SK-N-MC (cell line): ENCODE data around the gene ZNF512.

Experiments used
- DNase-seq: peaks from one replicate; pipeline ENCODE4 v3.0.0-alpha.2; 2011; ENCODE audit warnings: low read depth, low spot score
- H3K27ac ChIP-seq: fragments of 200-600 bp; sonication (generic); 2 replicates; pipeline ENCODE4 v1.5.1; 2016; ENCODE audit warnings: mixed run types
- H3K36me3 ChIP-seq: fragments of 200-600 bp; sonication (generic); 2 replicates; pipeline ENCODE4 v1.6.1; 2017; ENCODE audit warnings: antibody characterized with exemption, low read length, mixed read lengths; ENCODE audit not compliant: insufficient read depth
- H3K4me3 ChIP-seq: fragments of 200-600 bp; sonication (generic); 2 replicates; pipeline ENCODE4 v1.5.1; 2016
- H3K9ac ChIP-seq: fragments of 200-600 bp; sonication (generic); 2 replicates; pipeline ENCODE4 v1.8.0; 2017; ENCODE audit warnings: mixed run types, mixed read lengths; ENCODE audit not compliant: insufficient read length
- H3K9me3 ChIP-seq: fragments of 200-600 bp; sonication (generic); 2 replicates; pipeline ENCODE4 v1.6.1; 2017; ENCODE audit warnings: low read depth, mild to moderate bottlenecking, antibody characterized with exemption, low read length, moderate library complexity, mixed read lengths
- EZH2 ChIP-seq: fragments of 200-600 bp; sonication (generic); IDR thresholded peaks from one replicate; pipeline ENCODE4 v1.6.1; 2017; ENCODE audit warnings: antibody characterized with exemption
- FOXP2 ChIP-seq: optimal IDR thresholded peaks from 2 replicates; pipeline ENCODE3; 2011; ENCODE audit warnings: mild to moderate bottlenecking, moderate library complexity; ENCODE audit not compliant: insufficient read depth; ENCODE audit errors: extremely low read length, control extremely low read depth
- POLR2AphosphoS5 ChIP-seq: IDR thresholded peaks from 2 replicates; pipeline ENCODE4 v1.6.1; 2012; ENCODE audit warnings: mild to moderate bottlenecking, low read depth, low read length, borderline replicate concordance

The ZNF512 gene

DNA sequence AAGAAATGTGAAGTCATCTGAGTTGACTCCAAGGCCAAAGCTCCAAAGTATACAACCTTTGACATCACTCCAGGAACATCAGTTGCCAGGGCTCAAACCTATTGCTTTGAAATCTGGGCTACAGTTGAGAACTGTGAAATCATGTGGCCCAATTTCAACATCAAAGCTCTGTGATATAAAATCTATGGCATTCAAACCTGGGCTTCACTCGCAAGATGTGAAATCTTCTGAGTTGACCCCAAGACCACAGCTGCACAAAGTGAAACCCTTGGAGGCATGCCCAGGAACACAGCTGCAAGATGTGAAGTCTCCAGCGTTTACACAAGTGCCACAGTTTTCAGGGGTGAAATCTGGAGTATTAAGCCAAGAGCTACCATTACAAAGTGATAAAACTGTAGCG lies 9.4 kb upstream of the ZNF512 start:
- Histone ChIP-seq H3K27ac (no peak overlapping the region), H3K9ac (no peak overlapping the region), H3K36me3 (no peaks in the 10 kb centered on the region), H3K4me3 (no peak overlapping the region), H3K9me3 (peaks cover 2% of the 10 kb centered on the region; the same call in 1 of the 2 replicates)
- TF ChIP-seq POLR2AphosphoS5 (no peak), FOXP2 (no peak), EZH2 (no peak)
- DNase-seq: no peak

DNA sequence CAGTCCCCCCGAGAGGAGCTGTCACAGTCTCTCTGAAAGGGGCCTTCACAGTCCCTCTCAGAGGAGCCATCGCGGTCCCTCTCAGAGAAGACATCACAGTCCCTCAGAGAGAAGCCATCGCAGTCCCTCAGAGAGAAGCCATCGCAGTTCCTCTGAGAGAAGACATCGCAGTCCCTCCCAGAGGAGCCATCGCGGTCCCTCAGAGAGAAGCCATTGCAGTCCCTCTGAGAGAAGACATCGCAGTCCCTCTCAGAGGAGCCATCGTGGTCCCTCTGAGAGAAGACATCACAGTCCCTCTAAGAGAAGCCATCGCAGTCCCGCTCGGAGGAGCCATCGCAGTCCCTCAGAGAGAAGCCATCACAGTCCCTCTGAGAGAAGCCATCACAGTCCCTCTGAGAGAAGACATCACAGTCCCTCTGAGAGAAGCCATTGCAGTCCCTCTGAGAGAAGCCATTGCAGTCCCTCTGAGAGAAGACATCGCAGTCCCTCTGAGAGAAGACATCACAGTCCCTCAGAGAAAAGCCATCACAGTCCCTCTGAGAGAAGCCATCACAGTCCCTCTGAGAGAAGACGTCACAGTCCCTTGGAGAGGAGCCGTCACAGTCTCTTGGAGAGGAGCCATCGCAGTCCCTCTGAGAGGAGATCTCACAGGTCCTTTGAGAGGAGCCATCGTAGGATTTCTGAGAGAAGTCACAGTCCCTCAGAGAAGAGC lies 1.3 kb upstream of the ZNF512 start:
- Histone ChIP-seq H3K36me3 (no peaks in the 10 kb centered on the region; the same call in 1 of the 2 replicates), H3K9me3 (peaks cover 3% of the 10 kb centered on the region; the same call in 1 of the 2 replicates), H3K9ac (no peak overlapping the region), H3K27ac (peak overlapping the region; percentile 67; the same call in 1 of the 2 replicates), H3K4me3 (no peak overlapping the region)
- no peak for TF ChIP-seq EZH2
- TF ChIP-seq POLR2AphosphoS5: no peak
- no peak for TF ChIP-seq FOXP2
- no peak for DNase-seq

DNA sequence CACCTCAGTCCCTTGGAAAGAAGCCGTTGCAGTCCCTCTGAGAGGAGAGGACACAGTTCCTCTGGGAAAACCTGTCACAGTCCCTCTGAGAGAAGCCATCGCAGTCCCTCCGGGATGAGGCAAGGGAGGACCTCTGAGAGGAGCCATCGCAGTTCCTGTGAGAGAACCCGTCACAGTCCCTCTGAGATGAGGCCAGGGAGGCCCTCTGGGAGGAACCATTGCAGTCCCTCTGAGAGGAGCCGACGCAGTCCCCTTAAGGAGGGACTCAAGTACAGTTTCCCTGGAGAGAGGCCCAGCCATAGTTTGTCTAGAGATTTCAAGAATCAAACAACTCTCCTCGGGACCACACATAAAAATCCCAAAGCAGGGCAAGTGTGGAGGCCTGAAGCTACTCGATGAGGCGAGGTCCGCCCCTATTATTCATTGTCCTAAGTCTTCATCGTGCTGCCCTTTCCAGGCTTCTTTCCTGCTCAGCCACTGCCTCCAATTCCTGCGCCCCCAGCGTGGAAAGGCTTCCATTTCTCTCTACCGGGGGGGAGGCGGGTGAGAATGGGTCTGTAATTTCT lies 630 bp upstream of the ZNF512 start:
- no peak for TF ChIP-seq FOXP2
- TF ChIP-seq POLR2AphosphoS5: no peak
- no peak for TF ChIP-seq EZH2
- no peak for DNase-seq
- Histone ChIP-seq H3K36me3 (peaks cover 3% of the 10 kb centered on the region; the same call in 1 of the 2 replicates), H3K9me3 (peaks cover 3% of the 10 kb centered on the region; the same call in 1 of the 2 replicates), H3K4me3 (peak overlapping the region; percentile 86), H3K27ac (peak overlapping the region; percentile 67), H3K9ac (peak overlapping the region; percentile 63)

DNA sequence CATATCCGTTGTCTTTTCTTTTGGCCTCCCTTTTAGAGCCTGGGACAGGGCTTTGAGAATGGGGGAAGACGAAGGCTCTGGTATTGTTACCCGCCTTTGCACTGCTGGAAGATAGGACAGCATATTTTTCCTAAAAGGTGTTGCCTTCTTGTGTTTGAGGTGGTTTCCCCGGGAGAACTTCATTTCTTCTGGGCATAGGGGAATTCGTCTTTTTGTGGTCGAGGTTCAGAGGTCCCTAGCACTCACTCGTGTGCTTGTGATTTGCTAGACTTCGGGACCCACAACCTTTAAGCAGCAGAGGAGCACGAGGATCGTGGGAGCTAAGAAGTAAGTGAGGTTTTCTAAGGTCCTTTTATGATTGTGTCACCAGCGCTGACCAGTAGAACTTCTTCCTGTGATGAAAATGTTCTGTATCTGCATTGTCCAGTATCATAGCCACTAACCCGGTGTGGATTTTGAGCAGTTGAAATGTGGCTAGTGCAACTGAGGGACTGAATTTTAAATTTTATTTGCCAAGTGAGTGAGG lies 611 bp downstream of the ZNF512 start:
- Histone ChIP-seq H3K36me3 (peaks cover 8% of the 10 kb centered on the region; the same call in 1 of the 2 replicates), H3K4me3 (peak overlapping the region; percentile 86), H3K9ac (peak overlapping the region; percentile 92), H3K27ac (peak overlapping the region; percentile 6), H3K9me3 (peaks cover under 1% of the 10 kb centered on the region; the same call in 1 of the 2 replicates)
- DNase-seq: no peak
- TF ChIP-seq FOXP2 (no peak), EZH2 (no peak), POLR2AphosphoS5 (no peak)

DNA sequence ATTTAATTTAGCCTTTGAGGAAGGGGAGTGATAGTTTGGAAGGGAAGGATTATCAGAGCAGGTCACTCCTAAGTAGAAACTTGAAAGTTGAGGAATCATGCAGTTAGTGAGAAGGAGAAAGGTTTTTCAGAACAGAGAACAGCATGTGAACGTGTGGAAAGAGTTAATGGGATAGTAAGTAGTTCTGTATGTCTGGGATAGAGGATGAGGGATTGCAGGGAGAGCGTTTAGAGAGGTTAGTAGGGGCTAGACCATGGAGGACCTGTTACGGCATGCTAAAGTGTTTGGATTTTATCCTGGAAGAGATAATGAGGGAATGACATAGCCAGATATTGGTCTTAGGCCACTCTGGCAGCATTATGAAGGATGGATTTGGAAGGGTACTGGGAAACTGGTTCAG lies 1.8 kb downstream of the ZNF512 start:
- Histone ChIP-seq H3K36me3 (peaks cover 8% of the 10 kb centered on the region; the same call in 1 of the 2 replicates), H3K9ac (peak overlapping the region; percentile 92), H3K27ac (no peak overlapping the region), H3K4me3 (peak overlapping the region; percentile 86), H3K9me3 (no peaks in the 10 kb centered on the region)
- TF ChIP-seq EZH2 (no peak), POLR2AphosphoS5 (no peak), FOXP2 (no peak)
- no peak for DNase-seq

DNA sequence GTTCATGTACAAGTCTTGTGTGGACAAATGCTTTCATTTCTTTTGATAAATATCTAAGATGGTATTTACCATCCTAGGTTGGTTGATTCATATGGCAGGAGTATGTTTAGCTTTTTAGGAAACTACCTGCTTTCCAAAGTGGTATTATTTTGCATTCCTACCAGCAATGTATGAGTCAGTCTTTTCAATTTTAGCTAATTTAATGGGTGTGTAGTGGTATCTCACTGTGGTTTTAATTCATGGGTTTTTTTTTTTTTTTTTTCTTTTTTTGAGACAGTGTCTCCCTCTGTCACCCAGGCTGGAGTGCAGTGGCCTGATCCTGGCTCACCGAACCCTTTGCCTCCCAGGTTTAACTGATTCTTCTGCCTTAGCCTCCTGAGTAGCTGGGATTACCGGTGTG lies 4.2 kb downstream of the ZNF512 start:
- Histone ChIP-seq H3K27ac (no peak overlapping the region), H3K36me3 (peaks cover 8% of the 10 kb centered on the region; the same call in 1 of the 2 replicates)

DNA sequence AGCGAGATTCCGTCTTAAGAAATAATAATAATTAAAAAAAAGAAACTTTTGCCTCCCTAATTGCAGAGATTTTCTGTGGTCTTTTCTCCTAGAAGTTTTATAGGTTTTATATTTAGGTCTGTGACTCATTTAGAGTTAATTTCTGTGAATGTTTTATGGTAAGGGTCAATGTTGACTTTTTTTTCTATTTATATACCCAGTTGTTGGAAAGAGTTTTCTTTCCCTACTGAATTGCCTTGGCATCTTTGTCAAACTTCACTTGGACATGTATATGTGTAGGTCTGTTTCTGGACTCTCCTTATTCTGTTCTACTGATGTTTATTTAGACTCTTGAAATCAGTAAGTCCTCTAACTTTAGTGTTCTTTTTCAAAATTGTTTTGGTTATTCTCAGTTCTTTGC lies 5.5 kb downstream of the ZNF512 start:
- no peak for DNase-seq
- no peak overlapping the region for H3K4me3 ChIP-seq
- H3K27ac ChIP-seq: no peak overlapping the region
- no peak for TF ChIP-seq EZH2
- TF ChIP-seq FOXP2: no peak
- no peak for TF ChIP-seq POLR2AphosphoS5
- no peak overlapping the region for H3K9ac ChIP-seq
- H3K36me3 ChIP-seq: peaks cover 9% of the 10 kb centered on the region; the same call in 1 of the 2 replicates
- no peaks in the 10 kb centered on the region; the same call in 1 of the 2 replicates for H3K9me3 ChIP-seq

More for the DNA sequence above, 4.2 kb downstream of the ZNF512 start:
- no peak for TF ChIP-seq POLR2AphosphoS5
- TF ChIP-seq FOXP2: no peak
- no peak for TF ChIP-seq EZH2
- Histone ChIP-seq H3K4me3 (no peak overlapping the region), H3K9ac (no peak overlapping the region), H3K9me3 (no peaks in the 10 kb centered on the region; the same call in 1 of the 2 replicates)
- no peak for DNase-seq

DNA sequence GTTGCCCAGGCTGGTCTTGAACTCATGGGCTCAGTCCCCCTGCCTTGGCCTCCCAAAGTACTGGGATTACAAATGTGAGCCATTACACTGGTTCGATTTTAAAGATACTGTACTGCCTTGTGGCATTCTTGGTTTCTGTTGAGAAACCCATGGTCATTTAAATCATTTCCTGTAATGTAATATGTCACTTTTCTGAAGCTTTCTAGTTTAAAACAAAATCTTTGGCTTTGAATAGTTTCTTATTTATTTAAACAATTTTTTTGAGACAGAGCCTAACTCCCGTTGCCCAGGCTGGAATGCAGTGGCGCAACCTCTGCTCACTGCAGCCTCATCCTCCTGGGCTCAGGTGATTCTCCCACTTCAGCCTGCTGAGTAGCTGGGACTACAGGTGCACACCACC lies 8.9 kb downstream of the ZNF512 start:
- Histone ChIP-seq H3K4me3 (no peak overlapping the region), H3K9ac (no peak overlapping the region), H3K27ac (no peak overlapping the region), H3K9me3 (no peaks in the 10 kb centered on the region; the same call in 1 of the 2 replicates), H3K36me3 (peaks cover 11% of the 10 kb centered on the region; the same call in 1 of the 2 replicates)
- no peak for DNase-seq
- TF ChIP-seq POLR2AphosphoS5 (no peak), EZH2 (no peak), FOXP2 (no peak)
